Thoracic aorta (tissue), 2 donors: Measurements from ENCODE around the gene MROH2A. TPM values are rescaled to one million over a fixed set of nuclear protein-coding genes. Genes with fewer than 3 reads are reported as not detected.

Source experiments
- ATAC-seq: fragments of 150-250 bp; one replicate; pipeline ENCODE4 v1.8.0; 2017; ENCODE audit warnings: low read depth; ENCODE audit not compliant: insufficient number of reproducible peaks, low FRiP score
- DNase-seq: peaks from one replicate; pipeline ENCODE4 v3.0.0-alpha.2; 2020; ENCODE audit warnings: low spot score
- H3K27ac ChIP-seq, 2 donors: fragments of 200-600 bp; sonication (generic); 1 replicate in 1 of 2; 2 replicates in 1 of 2; pipeline ENCODE4 v1.5.1; 2016; ENCODE audit warnings: mild to moderate bottlenecking in 2 of 2, moderate library complexity in 2 of 2
- H3K27me3 ChIP-seq: fragments of 200-600 bp; sonication (generic); replicated peaks from 2 replicates; pipeline ENCODE4 v1.6.0; 2016; ENCODE audit warnings: mild to moderate bottlenecking; ENCODE audit not compliant: insufficient read depth
- H3K36me3 ChIP-seq: fragments of 200-600 bp; sonication (generic); one replicate; pipeline ENCODE4 v1.5.1; 2016
- H3K4me1 ChIP-seq, 2 donors: fragments of 200-600 bp; sonication (generic); 1 replicate in 1 of 2; 2 replicates in 1 of 2; pipeline versions ENCODE4 v1.5.1 to v1.6.0; 2016; ENCODE audit warnings: low read depth in 2 of 2, mild to moderate bottlenecking in 1 of 2; ENCODE audit not compliant: control insufficient read depth in 1 of 2
- H3K4me3 ChIP-seq: fragments of 200-600 bp; sonication (generic); 2 replicates; pipeline ENCODE4 v1.5.1; 2016; ENCODE audit warnings: mild to moderate bottlenecking
- H3K9me3 ChIP-seq: fragments of 200-600 bp; sonication (generic); 2 replicates; pipeline ENCODE4 v1.5.1; 2016
- total RNA-seq, 2 donors: library from RNA; depleted of rRNA; stranded (reverse); fragments of >200 nt; gene quantifications; one replicate each; pipeline versions ENCODE4 v1.1.0 to v1.2.3, GENCODE V29; 2016
- TF ChIP-seq, protein P1 (sequence below): fragments of 200-600 bp; sonication (generic); IDR thresholded peaks from one replicate; pipeline ENCODE4 v1.5.1; 2019; ENCODE audit warnings: antibody characterized with exemption

Gene MROH2A
- total RNA-seq, 2 donors from 2014 or later = not detected

DNA sequence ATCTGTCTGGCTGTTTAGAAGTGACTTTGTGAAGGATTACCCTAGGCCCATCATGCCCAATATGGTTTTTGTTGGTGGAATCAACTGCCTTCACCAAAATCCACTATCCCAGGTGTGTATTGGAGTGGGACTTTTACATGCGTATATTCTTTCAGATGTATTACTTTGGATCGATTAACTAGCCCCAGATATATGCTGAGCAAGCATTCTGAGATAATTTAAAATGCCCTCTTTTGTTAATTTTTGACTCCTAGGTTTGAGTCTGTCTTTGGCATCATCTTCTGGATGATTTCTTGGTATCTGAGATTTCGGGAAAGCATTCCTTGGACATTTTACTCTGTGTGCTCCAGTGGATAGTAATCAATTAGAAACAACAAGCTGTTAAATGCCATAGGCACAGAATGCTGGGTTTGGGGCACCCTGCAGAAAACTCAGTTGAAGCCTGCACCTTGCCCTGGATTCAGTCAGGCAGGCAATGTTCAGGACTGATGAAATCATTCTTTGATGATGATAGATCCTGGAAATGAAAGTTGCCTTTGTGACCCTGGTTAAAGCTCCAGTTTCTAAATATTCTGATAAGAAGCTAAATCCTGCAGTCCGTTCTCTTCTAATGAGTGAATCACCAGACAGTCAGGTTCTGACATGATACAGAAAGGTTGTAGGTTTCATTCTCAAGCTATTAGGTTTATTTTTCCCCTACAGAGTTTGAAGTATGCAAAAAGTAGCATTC, 16.9 kb upstream of the MROH2A start:
- no peaks in the 10 kb centered on the region for H3K36me3 ChIP-seq
- ATAC-seq (no peak), DNase-seq (no peak)
- no peak overlapping the region for H3K27ac ChIP-seq
- TF ChIP-seq, protein P1, sequence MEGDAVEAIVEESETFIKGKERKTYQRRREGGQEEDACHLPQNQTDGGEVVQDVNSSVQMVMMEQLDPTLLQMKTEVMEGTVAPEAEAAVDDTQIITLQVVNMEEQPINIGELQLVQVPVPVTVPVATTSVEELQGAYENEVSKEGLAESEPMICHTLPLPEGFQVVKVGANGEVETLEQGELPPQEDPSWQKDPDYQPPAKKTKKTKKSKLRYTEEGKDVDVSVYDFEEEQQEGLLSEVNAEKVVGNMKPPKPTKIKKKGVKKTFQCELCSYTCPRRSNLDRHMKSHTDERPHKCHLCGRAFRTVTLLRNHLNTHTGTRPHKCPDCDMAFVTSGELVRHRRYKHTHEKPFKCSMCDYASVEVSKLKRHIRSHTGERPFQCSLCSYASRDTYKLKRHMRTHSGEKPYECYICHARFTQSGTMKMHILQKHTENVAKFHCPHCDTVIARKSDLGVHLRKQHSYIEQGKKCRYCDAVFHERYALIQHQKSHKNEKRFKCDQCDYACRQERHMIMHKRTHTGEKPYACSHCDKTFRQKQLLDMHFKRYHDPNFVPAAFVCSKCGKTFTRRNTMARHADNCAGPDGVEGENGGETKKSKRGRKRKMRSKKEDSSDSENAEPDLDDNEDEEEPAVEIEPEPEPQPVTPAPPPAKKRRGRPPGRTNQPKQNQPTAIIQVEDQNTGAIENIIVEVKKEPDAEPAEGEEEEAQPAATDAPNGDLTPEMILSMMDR = no peak
- H3K27me3 ChIP-seq = no peaks in the 10 kb centered on the region
- no peaks in the 10 kb centered on the region for H3K9me3 ChIP-seq
- H3K4me1 ChIP-seq = no peaks in the 10 kb centered on the region
- H3K4me3 ChIP-seq = no peak overlapping the region

DNA sequence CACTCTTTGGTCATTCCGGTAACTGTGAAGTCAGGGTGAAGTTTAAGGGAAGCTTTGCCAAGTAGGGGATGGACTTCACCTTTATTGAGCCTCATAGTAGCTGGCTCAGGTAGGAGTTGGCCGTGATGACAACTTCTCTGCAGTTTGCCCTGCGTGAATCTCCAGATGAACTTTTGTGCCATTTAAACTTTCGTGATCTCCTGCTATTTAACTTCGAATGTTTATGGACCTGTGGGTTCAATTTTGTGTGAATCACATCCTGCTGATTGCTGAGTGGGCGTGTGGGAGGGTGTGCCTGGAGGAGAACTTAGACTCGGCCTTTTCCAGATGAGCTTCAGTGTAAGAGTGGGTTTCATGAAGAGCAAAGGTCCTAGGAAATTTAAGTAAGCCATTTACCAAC, 13.9 kb upstream of the MROH2A start:
- H3K4me1 ChIP-seq = no peaks in the 10 kb centered on the region
- H3K27ac ChIP-seq = no peak overlapping the region
- ATAC-seq = no peak
- no peaks in the 10 kb centered on the region for H3K27me3 ChIP-seq
- no peaks in the 10 kb centered on the region for H3K9me3 ChIP-seq
- no peak for DNase-seq
- TF ChIP-seq, protein P1 = no peak
- H3K36me3 ChIP-seq = no peaks in the 10 kb centered on the region
- H3K4me3 ChIP-seq = no peak overlapping the region

DNA sequence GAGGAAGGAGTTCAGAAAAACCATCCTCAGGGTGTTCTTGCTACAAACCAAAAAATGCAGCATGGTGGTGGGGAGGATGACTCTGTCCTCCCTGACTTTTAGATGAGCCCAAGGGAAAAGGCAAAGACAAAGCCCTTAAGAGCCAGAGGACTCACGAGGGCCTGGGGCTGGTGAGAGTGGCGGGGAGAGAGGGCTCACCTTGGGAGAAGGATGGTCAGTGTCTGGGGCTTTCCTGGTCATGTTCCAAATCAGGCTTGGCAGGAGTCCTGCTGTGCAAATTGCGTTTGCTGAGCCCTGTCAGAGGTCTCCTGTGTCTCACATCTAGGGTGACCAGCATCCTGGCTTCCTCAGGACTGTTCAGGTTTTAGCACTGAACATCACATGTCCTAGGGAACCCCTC, 13.4 kb upstream of the MROH2A start:
- no peak overlapping the region for H3K27ac ChIP-seq
- no peaks in the 10 kb centered on the region for H3K4me1 ChIP-seq
- ATAC-seq = no peak
- H3K36me3 ChIP-seq = no peaks in the 10 kb centered on the region
- no peaks in the 10 kb centered on the region for H3K9me3 ChIP-seq
- no peak overlapping the region for H3K4me3 ChIP-seq
- no peak for DNase-seq
- no peaks in the 10 kb centered on the region for H3K27me3 ChIP-seq
- TF ChIP-seq, protein P1 = no peak

DNA sequence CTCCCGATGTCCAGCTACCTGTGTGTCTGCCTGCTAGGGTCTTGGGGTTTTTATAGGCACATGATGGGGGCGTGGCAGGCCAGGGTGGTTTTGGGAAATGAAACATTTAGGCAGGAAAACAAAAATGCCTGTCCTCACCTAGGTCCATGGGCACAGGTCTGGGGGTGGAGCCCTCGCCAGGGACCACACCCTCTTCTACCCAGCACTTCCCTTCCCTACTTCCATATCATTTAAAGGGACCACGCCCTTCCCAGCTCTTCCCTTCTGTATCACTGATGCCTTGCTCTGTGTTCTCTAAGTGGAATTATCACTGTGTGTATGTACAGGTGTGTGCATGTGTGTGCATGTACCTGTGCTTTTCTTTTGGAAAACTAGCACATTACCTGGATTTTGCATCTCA, 11.7 kb upstream of the MROH2A start:
- TF ChIP-seq, protein P1 = no peak
- H3K9me3 ChIP-seq = no peaks in the 10 kb centered on the region
- no peaks in the 10 kb centered on the region for H3K36me3 ChIP-seq
- H3K4me3 ChIP-seq = no peak overlapping the region
- DNase-seq = no peak
- no peak for ATAC-seq
- no peak overlapping the region for H3K27ac ChIP-seq
- no peaks in the 10 kb centered on the region for H3K4me1 ChIP-seq
- no peaks in the 10 kb centered on the region for H3K27me3 ChIP-seq

DNA sequence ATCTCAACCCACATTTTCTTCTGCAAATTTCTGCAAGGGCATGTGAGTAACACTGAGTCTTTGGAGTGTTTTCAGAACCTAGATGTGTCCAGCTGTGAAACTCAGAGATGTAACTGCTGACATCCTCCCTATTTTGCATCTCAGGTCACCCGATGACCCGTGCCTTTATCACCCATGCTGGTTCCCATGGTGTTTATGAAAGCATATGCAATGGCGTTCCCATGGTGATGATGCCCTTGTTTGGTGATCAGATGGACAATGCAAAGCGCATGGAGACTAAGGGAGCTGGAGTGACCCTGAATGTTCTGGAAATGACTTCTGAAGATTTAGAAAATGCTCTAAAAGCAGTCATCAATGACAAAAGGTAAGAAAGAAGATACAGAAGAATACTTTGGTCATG, 10.1 kb upstream of the MROH2A start:
- Histone ChIP-seq H3K27me3 (no peaks in the 10 kb centered on the region), H3K4me1 (no peaks in the 10 kb centered on the region), H3K36me3 (no peaks in the 10 kb centered on the region), H3K27ac (no peak overlapping the region), H3K4me3 (no peak overlapping the region), H3K9me3 (no peaks in the 10 kb centered on the region)
- TF ChIP-seq, protein P1 = no peak
- ATAC-seq = no peak
- DNase-seq = no peak
